Progenitor cell of endocrine pancreas (in vitro differentiated cells): ENCODE measurements around the gene MRPL40. TPM values are rescaled to one million over a fixed set of nuclear protein-coding genes. Genes with fewer than 3 reads are reported as not detected.

Experiments used
- DNase-seq: peaks from one replicate; pipeline ENCODE4 v3.0.0; 2021; ENCODE audit warnings: low spot score; ENCODE audit not compliant: unreplicated experiment
- H3K27ac Mint-ChIP-seq: 2 replicates; pipeline ENCODE4 v1.8.0; 2021; ENCODE audit warnings: mild to moderate bottlenecking, moderate library complexity, mixed read lengths
- H3K27me3 Mint-ChIP-seq: 2 replicates; pipeline ENCODE4 v1.8.0; 2021; ENCODE audit warnings: mixed read lengths
- H3K36me3 Mint-ChIP-seq: 2 replicates; pipeline ENCODE4 v1.8.0; 2022; ENCODE audit warnings: mixed read lengths; ENCODE audit not compliant: insufficient read depth
- H3K4me1 Mint-ChIP-seq: 2 replicates; pipeline ENCODE4 v1.8.0; 2021; ENCODE audit warnings: low read depth, mixed read lengths
- H3K4me3 Mint-ChIP-seq: 2 replicates; pipeline ENCODE4 v1.8.0; 2021; ENCODE audit warnings: low read depth, mild to moderate bottlenecking, moderate library complexity, mixed read lengths
- H3K9me3 Mint-ChIP-seq: 2 replicates; pipeline ENCODE4 v1.8.0; 2021; ENCODE audit warnings: low read depth, mixed read lengths
- total RNA-seq: library from RNA; stranded (reverse); gene quantifications from 2 replicates; pipeline ENCODE4 v1.2.1, GENCODE V29; 2021
- TF ChIP-seq, protein P1 (sequence below): fragments of 200-600 bp; sonication (generic); IDR thresholded peaks from one replicate; pipeline ENCODE4 v1.5.0; 2021; ENCODE audit warnings: antibody characterized with exemption, mild to moderate bottlenecking; ENCODE audit not compliant: unreplicated experiment

The MRPL40 gene
- total RNA-seq, 1 donor from 2014 or later = 23.6 TPM

DNA sequence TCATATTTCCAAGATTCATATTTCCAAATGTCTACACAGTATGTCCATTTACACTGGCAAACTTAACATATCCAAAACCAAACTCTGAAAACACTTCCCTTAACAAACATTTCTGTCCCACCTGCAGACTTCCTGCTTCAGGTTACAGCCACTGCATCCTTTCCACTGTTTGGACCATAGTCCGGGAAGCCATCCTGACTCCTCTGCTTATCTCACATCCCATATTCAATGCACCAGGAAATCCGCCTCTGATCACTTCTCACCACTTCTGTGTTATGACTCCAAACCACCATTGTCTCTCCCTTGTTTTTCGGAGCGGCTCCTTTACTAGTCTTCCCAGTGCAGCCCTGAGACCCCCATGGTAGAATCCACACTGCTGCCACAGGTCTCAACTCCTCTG is 30.9 kb upstream of the MRPL40 start:
- H3K4me3 Mint-ChIP-seq = no peak overlapping the region
- peaks cover 9% of the 10 kb centered on the region for H3K36me3 Mint-ChIP-seq
- no peaks in the 10 kb centered on the region for H3K9me3 Mint-ChIP-seq
- DNase-seq = no peak
- H3K4me1 Mint-ChIP-seq = no peaks in the 10 kb centered on the region
- H3K27ac Mint-ChIP-seq = peak overlapping the region; percentile 19
- TF ChIP-seq, protein P1, sequence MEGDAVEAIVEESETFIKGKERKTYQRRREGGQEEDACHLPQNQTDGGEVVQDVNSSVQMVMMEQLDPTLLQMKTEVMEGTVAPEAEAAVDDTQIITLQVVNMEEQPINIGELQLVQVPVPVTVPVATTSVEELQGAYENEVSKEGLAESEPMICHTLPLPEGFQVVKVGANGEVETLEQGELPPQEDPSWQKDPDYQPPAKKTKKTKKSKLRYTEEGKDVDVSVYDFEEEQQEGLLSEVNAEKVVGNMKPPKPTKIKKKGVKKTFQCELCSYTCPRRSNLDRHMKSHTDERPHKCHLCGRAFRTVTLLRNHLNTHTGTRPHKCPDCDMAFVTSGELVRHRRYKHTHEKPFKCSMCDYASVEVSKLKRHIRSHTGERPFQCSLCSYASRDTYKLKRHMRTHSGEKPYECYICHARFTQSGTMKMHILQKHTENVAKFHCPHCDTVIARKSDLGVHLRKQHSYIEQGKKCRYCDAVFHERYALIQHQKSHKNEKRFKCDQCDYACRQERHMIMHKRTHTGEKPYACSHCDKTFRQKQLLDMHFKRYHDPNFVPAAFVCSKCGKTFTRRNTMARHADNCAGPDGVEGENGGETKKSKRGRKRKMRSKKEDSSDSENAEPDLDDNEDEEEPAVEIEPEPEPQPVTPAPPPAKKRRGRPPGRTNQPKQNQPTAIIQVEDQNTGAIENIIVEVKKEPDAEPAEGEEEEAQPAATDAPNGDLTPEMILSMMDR = no peak
- no peaks in the 10 kb centered on the region for H3K27me3 Mint-ChIP-seq

DNA sequence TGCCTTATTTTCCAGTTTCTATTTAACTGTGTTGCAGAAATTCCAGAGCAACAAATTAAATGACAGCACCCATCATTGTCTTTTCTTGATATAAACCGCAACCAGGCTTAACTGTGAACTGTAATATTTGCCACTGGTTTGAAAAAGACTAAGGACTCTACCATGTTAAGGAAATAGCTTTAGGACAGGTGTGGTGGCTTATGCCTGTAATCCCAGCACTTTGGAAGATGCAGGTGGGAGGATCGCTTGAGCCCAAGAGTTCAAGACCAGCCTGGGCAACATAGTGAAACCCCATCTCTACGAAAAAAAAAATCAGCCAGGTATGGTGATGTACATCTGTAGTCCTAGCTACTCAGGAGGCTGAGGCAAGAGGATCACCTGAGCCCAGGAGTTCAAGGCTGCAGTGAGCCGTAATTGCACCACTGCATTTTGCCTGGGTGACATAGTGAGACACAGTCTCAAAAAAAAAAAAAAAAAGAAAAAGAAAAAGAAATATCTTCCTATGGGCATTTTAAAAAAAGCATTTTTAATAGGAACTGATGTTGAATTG is 29.6 kb upstream of the MRPL40 start:
- Mint-ChIP-seq H3K27me3 (no peaks in the 10 kb centered on the region), H3K4me3 (no peak overlapping the region), H3K36me3 (peaks cover 11% of the 10 kb centered on the region), H3K9me3 (no peaks in the 10 kb centered on the region), H3K27ac (no peak overlapping the region), H3K4me1 (no peaks in the 10 kb centered on the region)
- DNase-seq = no peak
- TF ChIP-seq, protein P1 = no peak

DNA sequence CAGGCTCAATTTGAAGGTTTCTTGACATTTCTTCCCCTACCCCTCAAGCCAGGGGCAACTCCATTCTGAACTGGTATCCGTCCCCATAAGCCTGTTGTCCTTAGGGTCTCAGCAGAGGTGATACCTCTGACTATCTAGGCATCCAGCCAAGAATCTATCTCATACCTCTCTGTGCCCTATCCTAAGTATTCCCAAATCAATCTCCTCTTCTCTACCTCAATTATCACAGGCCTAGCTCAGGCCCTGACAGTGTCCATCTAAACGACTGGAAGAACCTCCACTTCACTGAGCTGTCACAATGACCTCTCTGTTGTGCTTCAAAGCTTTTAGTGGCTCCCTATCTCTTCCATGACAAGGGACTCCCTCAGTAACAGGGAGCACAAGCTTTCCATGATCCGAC is 27.7 kb upstream of the MRPL40 start:
- TF ChIP-seq, protein P1 = no peak
- peaks cover 11% of the 10 kb centered on the region for H3K36me3 Mint-ChIP-seq
- H3K9me3 Mint-ChIP-seq = no peaks in the 10 kb centered on the region
- H3K4me3 Mint-ChIP-seq = no peak overlapping the region
- H3K27ac Mint-ChIP-seq = peak overlapping the region; percentile 42
- no peak for DNase-seq
- H3K27me3 Mint-ChIP-seq = no peaks in the 10 kb centered on the region
- H3K4me1 Mint-ChIP-seq = no peaks in the 10 kb centered on the region

GRCh38 chr22:19405133-19405532 is 27.2 kb upstream of the MRPL40 start:
- no peak overlapping the region for H3K4me3 Mint-ChIP-seq
- H3K4me1 Mint-ChIP-seq = no peaks in the 10 kb centered on the region
- H3K36me3 Mint-ChIP-seq = peaks cover 11% of the 10 kb centered on the region
- H3K27ac Mint-ChIP-seq = peak overlapping the region; percentile 42
- no peaks in the 10 kb centered on the region for H3K27me3 Mint-ChIP-seq
- TF ChIP-seq, protein P1 = no peak
- no peak for DNase-seq
- no peaks in the 10 kb centered on the region for H3K9me3 Mint-ChIP-seq

DNA sequence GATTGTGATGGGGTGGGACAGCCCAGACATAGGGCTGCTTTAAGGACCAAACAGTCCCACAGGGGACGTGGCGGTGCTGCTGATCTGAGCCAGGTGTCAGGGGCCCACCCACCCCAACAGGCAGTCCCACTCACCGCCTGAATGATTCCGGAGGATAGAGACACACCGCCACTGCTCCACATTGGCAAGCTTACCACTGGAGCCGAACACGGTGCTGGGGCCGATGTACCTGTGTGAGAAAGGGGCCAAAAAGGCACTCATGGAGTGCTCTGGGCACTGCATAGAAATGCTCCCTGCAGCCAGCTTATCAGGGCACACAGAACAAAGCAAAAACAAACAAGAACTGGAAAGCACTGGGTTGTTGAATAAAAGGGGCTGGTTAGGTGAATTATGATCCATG is 26.7 kb upstream of the MRPL40 start:
- no peaks in the 10 kb centered on the region for H3K9me3 Mint-ChIP-seq
- no peak for DNase-seq
- no peaks in the 10 kb centered on the region for H3K27me3 Mint-ChIP-seq
- H3K27ac Mint-ChIP-seq = no peak overlapping the region
- H3K4me3 Mint-ChIP-seq = no peak overlapping the region
- H3K36me3 Mint-ChIP-seq = peaks cover 11% of the 10 kb centered on the region
- TF ChIP-seq, protein P1 = no peak
- no peaks in the 10 kb centered on the region for H3K4me1 Mint-ChIP-seq
